ENCODE results near the gene LRRC56.
A peak's percentile ranks its signal among the peaks of the same experiment; 100 is the strongest.

Gene LRRC56

GRCh38 chr11:496834-497564 lies 40.3 kb upstream of the LRRC56 start:
- Mint-ChIP-seq H3K4me1 (ENCODE audit: low read depth in 2 of 2) (peaks cover 4 to 10% of the 10 kb centered on the region in 2 donors), H3K4me3 (no peak overlapping the region), H3K27ac (peak overlapping the region in 1 of 2 donors; percentile 82), H3K27me3 (no peaks in the 10 kb centered on the region), H3K9me3 (no peaks in the 10 kb centered on the region), H3K36me3 (ENCODE audit: insufficient read depth) (peaks cover 56% of the 10 kb centered on the region)
- no peak for ATAC-seq (replicated peaks)
- DNase-seq: no peak

GRCh38 chr11:497565-498296 lies 39.6 kb upstream of the LRRC56 start:
- DNase-seq (no peak), ATAC-seq (replicated peaks) (no peak)
- no peaks in the 10 kb centered on the region for H3K27me3 Mint-ChIP-seq
- H3K27ac Mint-ChIP-seq: peak overlapping the region in 1 of 2 donors; percentile 82
- peaks cover 58% of the 10 kb centered on the region for H3K36me3 Mint-ChIP-seq (ENCODE audit: insufficient read depth)
- H3K9me3 Mint-ChIP-seq: no peaks in the 10 kb centered on the region
- H3K4me3 Mint-ChIP-seq: no peak overlapping the region
- peaks cover 4 to 11% of the 10 kb centered on the region in 2 donors for H3K4me1 Mint-ChIP-seq (ENCODE audit: low read depth in 2 of 2)

- Mint-ChIP-seq H3K27me3 (no peaks in the 10 kb centered on the region), H3K4me3 (peak overlapping the region in 1 of 2 donors; percentile 4)
Observed at GRCh38 chr11:498297-499181, 38.8 kb upstream of the LRRC56 start.

DNA sequence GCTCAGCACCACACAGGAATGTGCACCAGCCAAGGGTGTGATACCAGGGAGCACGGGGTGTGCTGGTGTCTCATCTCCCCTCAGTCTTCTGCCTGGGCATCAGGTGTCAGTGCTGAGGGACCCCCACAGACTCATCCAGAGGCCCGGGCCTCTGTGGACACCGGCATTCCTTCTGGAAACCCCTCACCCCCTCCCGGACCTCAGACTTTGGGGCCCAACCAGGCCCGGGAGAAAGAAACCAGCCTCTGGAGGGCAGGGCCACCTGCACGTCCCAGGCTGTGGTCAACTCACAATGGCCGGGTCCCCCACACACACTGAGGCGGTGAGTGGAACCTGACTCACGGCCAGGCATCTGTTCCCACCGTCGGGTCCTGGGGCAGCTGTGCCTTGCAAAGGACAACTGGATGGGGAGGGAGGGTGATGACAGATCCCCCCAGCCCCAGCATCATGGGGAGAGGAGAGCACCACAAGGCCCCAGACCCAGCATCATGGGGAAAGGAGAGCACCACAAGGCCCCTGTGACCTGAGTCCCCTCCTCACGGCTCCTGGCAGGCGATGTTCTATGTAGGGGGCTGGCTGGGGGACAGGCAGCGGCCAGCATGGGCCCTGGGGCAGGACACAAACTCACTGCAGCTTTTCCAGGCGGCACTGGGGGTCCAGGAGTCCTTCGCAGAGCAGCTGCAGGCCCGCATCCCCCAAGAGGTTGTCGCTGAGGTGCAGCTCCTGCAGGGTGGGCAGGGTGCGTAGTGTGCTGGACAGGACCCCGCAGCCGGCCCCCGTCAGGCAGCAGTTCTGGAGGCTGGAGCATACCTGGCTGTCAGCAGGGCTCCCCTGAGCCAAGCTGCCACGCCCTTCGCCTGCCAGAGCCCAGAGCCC lies 37.9 kb upstream of the LRRC56 start:
- Mint-ChIP-seq H3K9me3 (no peaks in the 10 kb centered on the region), H3K36me3 (ENCODE audit: insufficient read depth) (peaks cover 50% of the 10 kb centered on the region)

More at GRCh38 chr11:498297-499181, 38.8 kb upstream of the LRRC56 start:
- peak overlapping the region in 1 of 2 donors; percentile 82 for H3K27ac Mint-ChIP-seq
- peaks cover 4 to 11% of the 10 kb centered on the region in 2 donors for H3K4me1 Mint-ChIP-seq (ENCODE audit: low read depth in 2 of 2)
- ATAC-seq (replicated peaks) (no peak), DNase-seq (no peak)
- peaks cover 52% of the 10 kb centered on the region for H3K36me3 Mint-ChIP-seq (ENCODE audit: insufficient read depth)
- H3K9me3 Mint-ChIP-seq: no peaks in the 10 kb centered on the region

DNA sequence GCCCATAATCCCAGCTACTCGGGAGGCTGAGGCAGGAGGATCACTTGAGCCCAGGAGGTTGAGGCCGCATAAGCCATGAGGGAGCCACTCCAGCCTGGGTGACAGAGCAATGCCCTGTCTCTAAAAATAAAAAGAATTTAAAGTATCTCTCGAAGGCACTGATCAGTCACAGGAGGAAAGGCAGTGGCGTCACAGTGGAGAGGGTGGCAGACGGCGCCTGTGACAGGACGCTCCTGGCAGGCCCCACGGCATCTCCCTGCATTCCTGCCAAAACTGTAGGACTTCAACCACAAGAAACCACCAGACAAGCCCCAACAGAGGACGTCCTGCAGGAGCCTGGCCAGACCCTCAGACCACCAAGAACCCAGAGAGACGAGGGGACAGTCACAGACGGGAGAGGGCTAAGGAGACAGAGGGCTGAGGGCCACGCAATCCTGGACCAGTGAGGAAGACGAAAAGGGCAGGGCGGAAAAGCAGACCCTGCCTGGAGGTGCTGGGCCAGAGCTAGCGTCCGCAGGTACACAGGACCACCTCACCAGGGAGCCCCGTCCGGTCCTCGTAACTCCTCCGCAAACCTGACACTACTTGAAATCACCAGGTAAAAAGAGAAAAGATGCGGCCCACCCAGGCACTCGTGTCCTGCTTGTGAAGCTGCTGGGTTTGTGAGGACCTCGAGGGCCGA lies 36.2 kb upstream of the LRRC56 start:
- H3K9me3 Mint-ChIP-seq: no peaks in the 10 kb centered on the region
- H3K27ac Mint-ChIP-seq: peak overlapping the region in 1 of 2 donors; percentile 69
- H3K4me1 Mint-ChIP-seq (ENCODE audit: low read depth in 2 of 2): peaks cover 6 to 15% of the 10 kb centered on the region in 2 donors
- no peak overlapping the region for H3K4me3 Mint-ChIP-seq
- no peaks in the 10 kb centered on the region for H3K27me3 Mint-ChIP-seq
- ATAC-seq (replicated peaks) (no peak), DNase-seq (no peak)
- peaks cover 53% of the 10 kb centered on the region for H3K36me3 Mint-ChIP-seq (ENCODE audit: insufficient read depth)

More for the DNA sequence above, 37.9 kb upstream of the LRRC56 start:
- H3K27ac Mint-ChIP-seq: peak overlapping the region in 1 of 2 donors; percentile 65
- no peak for DNase-seq
- H3K4me3 Mint-ChIP-seq: no peak overlapping the region
- H3K27me3 Mint-ChIP-seq: no peaks in the 10 kb centered on the region
- no peak for ATAC-seq (replicated peaks)
- peaks cover 4 to 13% of the 10 kb centered on the region in 2 donors for H3K4me1 Mint-ChIP-seq (ENCODE audit: low read depth in 2 of 2)

DNA sequence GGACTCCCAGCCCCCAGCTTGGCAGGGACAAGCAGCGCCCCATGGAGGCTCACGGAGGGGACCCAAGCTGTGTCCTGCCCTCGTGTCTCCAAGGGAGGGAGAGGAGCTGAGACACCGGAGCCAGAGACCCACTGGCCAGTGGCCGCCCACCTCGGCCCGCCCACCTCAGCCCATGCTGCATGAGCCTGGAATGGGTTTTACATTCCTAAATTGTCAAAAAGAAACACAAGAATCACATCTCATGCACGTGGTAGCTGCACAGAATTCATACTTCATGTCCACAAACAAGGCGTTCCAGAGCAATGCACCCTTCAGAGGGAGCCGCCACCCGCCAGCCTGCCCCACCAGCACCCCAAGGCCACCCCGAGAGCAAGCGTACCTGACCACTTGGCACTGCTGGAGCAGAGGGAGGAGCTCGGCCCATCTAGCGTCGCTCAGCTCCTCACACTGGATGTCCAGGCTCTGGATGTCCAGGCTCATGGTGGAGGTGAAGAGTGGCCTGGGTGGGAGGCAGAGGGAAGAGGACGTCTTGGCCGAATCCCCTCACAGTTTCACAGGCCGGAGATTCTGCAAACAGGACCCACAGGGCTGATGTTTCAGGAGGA lies 35.5 kb upstream of the LRRC56 start:
- ATAC-seq (replicated peaks) (no peak), DNase-seq (no peak)
- Mint-ChIP-seq H3K27me3 (no peaks in the 10 kb centered on the region), H3K4me3 (no peak overlapping the region), H3K27ac (peak overlapping the region; percentile 69), H3K9me3 (no peaks in the 10 kb centered on the region), H3K36me3 (ENCODE audit: insufficient read depth) (peaks cover 53% of the 10 kb centered on the region), H3K4me1 (ENCODE audit: low read depth in 2 of 2) (peaks cover 11 to 17% of the 10 kb centered on the region in 2 donors)

- Mint-ChIP-seq H3K27me3 (no peaks in the 10 kb centered on the region), H3K36me3 (ENCODE audit: insufficient read depth) (peaks cover 53% of the 10 kb centered on the region), H3K4me1 (ENCODE audit: low read depth in 2 of 2) (peaks cover 11 to 13% of the 10 kb centered on the region in 2 donors), H3K4me3 (no peak overlapping the region), H3K9me3 (no peaks in the 10 kb centered on the region), H3K27ac (peak overlapping the region; percentile 15 to 69)
- ATAC-seq (replicated peaks) (no peak), DNase-seq (no peak)
Observed at GRCh38 chr11:502288-503178, 34.8 kb upstream of the LRRC56 start.

DNA sequence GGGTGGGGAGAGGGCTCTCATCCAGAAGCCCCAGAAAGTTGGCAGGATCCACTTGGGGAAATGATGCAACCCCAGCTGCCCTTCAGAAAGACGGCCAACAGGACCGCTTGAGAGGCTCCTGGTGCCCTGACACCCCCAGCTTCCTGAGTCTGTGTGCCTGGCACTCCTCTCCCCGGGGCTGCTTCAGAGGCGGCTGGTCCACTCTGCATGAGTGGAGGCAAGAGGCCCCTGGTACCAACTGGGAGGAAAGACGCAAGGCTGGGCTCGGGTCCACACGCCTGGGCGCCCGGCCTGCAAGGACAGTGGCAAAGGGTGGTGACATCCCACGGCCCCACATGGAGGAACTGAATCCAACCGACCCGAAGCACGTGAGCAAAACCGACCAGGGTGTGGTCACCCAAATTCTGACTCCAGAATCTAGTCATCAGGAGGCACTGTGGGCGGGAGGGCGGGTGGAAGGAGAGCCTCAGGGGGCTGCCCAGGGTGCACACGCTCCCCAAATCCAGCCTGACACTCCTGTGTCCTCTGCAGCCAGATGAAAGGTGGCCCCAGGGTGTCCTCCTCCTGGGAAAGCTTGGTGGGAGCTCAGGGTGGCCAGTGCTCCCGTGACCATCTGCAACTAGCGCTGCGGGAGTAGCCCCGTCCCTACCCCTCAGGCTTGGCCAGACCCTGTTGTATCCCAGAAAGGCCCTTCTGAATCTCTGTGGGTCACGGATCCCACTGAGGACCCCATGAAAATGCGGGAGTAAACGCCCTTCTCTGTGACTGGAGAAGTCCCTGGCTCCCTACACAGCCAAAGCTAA lies 33.9 kb upstream of the LRRC56 start:
- Mint-ChIP-seq H3K36me3 (ENCODE audit: insufficient read depth) (peaks cover 56% of the 10 kb centered on the region), H3K4me1 (ENCODE audit: low read depth in 2 of 2) (peaks cover 10 to 11% of the 10 kb centered on the region in 2 donors), H3K9me3 (no peaks in the 10 kb centered on the region), H3K27me3 (no peaks in the 10 kb centered on the region), H3K27ac (peak overlapping the region; percentile 69 to 72), H3K4me3 (peak overlapping the region in 1 of 2 donors; percentile 43)
- no peak for ATAC-seq (replicated peaks)
- no peak for DNase-seq

- ATAC-seq (replicated peaks) (no peak), DNase-seq (no peak)
- Mint-ChIP-seq H3K4me1 (ENCODE audit: low read depth in 2 of 2) (peaks cover 10 to 11% of the 10 kb centered on the region in 2 donors), H3K36me3 (ENCODE audit: insufficient read depth) (peaks cover 55% of the 10 kb centered on the region), H3K4me3 (peak overlapping the region; percentile 41 to 98), H3K27me3 (no peaks in the 10 kb centered on the region), H3K27ac (peak overlapping the region; percentile 100), H3K9me3 (no peaks in the 10 kb centered on the region)
Observed at GRCh38 chr11:504053-504993, 33.0 kb upstream of the LRRC56 start.

- DNase-seq (no peak), ATAC-seq (replicated peaks) (no peak)
- H3K4me3 Mint-ChIP-seq: peak overlapping the region; percentile 41 to 98
- peaks cover 59% of the 10 kb centered on the region for H3K36me3 Mint-ChIP-seq (ENCODE audit: insufficient read depth)
- no peaks in the 10 kb centered on the region for H3K27me3 Mint-ChIP-seq
- peaks cover 11 to 12% of the 10 kb centered on the region in 2 donors for H3K4me1 Mint-ChIP-seq (ENCODE audit: low read depth in 2 of 2)
- H3K9me3 Mint-ChIP-seq: no peaks in the 10 kb centered on the region
- peak overlapping the region; percentile 100 for H3K27ac Mint-ChIP-seq
Observed at GRCh38 chr11:504994-505344, 32.4 kb upstream of the LRRC56 start.

Measured in effector memory CD8-positive, alpha-beta T cell (primary cell).